Measurements from ENCODE around the gene SGPP2.

SGPP2 gene

DNA sequence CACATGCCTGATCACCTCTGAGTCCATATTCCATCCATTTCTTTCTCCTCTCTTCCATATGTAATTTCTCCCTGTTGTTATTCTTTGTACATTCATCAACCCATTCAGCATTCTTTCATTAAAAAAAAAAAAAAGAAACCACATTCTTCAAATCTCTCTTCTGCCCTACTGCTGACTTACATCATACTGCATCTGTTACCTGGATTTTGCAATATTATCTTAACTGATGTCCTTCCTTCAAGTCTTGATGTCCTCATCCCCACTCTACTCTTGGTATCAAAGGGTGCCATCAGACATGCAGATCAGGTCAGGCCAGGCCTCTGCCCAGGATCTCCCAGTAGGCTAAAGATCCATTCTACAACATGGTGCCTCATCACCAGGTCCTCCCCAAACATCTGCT, 90.6 kb downstream of the SGPP2 start:
- Mint-ChIP-seq H3K27ac (no peak overlapping the region), H3K4me3 (no peak overlapping the region), H3K9me3 (peaks cover 6% of the 10 kb centered on the region), H3K36me3 (ENCODE audit: low read depth) (no peaks in the 10 kb centered on the region), H3K27me3 (peaks cover 6% of the 10 kb centered on the region), H3K4me1 (ENCODE audit: low read depth) (no peaks in the 10 kb centered on the region)
- no peak for DNase-seq

DNA sequence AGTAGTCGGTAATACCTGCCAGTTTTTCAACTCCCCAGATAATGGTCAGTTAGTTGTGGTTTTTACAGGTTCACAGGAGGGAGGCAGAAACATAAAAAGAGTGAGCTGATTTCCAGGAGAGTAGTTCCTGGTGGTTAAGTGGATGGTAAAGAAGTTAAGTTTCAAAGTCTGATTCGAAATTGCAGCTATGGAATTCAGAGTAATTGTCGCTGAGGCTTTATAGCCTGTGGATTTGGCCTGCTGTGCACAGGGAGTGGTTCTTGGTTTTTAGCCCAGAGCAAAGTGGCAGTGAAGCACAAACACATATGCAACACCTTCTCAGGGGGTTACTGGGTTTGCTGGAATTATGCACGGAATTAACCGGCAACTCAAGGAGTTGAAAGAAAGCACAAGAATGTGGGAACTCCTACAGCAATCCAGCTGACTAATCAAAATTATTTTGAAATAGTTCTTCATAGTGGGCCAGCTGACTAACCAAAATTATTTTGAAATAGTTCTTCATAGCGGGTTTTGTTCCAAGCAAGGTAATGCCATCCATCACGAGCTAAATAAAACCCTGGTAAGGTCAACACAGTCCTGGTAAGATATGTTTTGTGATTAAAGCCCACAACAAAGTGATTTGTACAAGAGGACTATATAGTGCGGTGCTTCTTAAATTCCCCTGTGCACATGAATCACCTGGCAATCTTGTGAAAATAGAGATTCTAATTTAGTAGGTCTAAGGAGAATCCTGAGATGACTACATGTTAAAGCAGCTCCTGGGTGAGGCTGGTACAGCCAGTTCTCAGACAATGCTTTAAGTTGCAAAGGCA, 94.4 kb downstream of the SGPP2 start:
- Mint-ChIP-seq H3K4me1 (ENCODE audit: low read depth) (no peaks in the 10 kb centered on the region), H3K27me3 (peaks cover 6% of the 10 kb centered on the region), H3K27ac (no peak overlapping the region), H3K36me3 (ENCODE audit: low read depth) (no peaks in the 10 kb centered on the region), H3K4me3 (no peak overlapping the region), H3K9me3 (no peaks in the 10 kb centered on the region)
- DNase-seq, result no peak

GRCh38 chr2:222521099-222521498, 96.8 kb downstream of the SGPP2 start:
- no peak overlapping the region for H3K4me3 Mint-ChIP-seq
- peaks cover 9% of the 10 kb centered on the region for H3K36me3 Mint-ChIP-seq (ENCODE audit: low read depth)
- H3K27me3 Mint-ChIP-seq, result peaks cover 2% of the 10 kb centered on the region
- no peaks in the 10 kb centered on the region for H3K9me3 Mint-ChIP-seq
- no peaks in the 10 kb centered on the region for H3K4me1 Mint-ChIP-seq (ENCODE audit: low read depth)
- H3K27ac Mint-ChIP-seq, result no peak overlapping the region
- DNase-seq, result no peak

DNA sequence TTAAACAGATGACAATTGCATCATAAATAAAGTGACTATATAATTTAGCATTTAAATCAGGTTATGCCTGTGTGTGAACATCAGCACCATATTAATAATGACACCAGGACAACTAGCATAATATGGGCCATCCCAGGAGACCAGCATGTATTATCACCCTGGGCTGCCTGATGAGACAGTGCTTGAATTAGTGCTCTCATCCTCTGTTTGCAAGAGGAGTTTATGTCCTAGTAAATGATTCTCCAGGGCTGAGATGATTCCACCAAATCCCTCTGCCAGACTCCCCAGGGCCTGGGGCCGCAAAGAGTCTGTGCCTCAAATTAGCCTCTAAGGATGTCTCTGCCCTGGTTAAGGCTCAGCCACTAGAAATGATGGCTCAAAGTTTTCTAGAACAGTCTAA, 97.7 kb downstream of the SGPP2 start:
- DNase-seq, result no peak
- Mint-ChIP-seq H3K27ac (no peak overlapping the region), H3K9me3 (peaks cover 2% of the 10 kb centered on the region), H3K27me3 (no peaks in the 10 kb centered on the region), H3K4me3 (no peak overlapping the region), H3K4me1 (ENCODE audit: low read depth) (no peaks in the 10 kb centered on the region), H3K36me3 (ENCODE audit: low read depth) (peaks cover 13% of the 10 kb centered on the region)

GRCh38 chr2:222523783-222524544, 99.6 kb downstream of the SGPP2 start:
- DNase-seq, result no peak
- H3K27me3 Mint-ChIP-seq, result no peaks in the 10 kb centered on the region
- H3K9me3 Mint-ChIP-seq, result peaks cover 2% of the 10 kb centered on the region
- H3K4me1 Mint-ChIP-seq (ENCODE audit: low read depth), result no peaks in the 10 kb centered on the region
- H3K36me3 Mint-ChIP-seq (ENCODE audit: low read depth), result peaks cover 13% of the 10 kb centered on the region
- no peak overlapping the region for H3K4me3 Mint-ChIP-seq
- H3K27ac Mint-ChIP-seq, result no peak overlapping the region

GRCh38 chr2:222525811-222526210, 101.5 kb downstream of the SGPP2 start:
- H3K27ac Mint-ChIP-seq, result no peak overlapping the region
- H3K27me3 Mint-ChIP-seq, result no peaks in the 10 kb centered on the region
- H3K9me3 Mint-ChIP-seq, result peaks cover 2% of the 10 kb centered on the region
- H3K4me3 Mint-ChIP-seq, result no peak overlapping the region
- no peaks in the 10 kb centered on the region for H3K4me1 Mint-ChIP-seq (ENCODE audit: low read depth)
- DNase-seq, result no peak
- peaks cover 13% of the 10 kb centered on the region for H3K36me3 Mint-ChIP-seq (ENCODE audit: low read depth)

DNA sequence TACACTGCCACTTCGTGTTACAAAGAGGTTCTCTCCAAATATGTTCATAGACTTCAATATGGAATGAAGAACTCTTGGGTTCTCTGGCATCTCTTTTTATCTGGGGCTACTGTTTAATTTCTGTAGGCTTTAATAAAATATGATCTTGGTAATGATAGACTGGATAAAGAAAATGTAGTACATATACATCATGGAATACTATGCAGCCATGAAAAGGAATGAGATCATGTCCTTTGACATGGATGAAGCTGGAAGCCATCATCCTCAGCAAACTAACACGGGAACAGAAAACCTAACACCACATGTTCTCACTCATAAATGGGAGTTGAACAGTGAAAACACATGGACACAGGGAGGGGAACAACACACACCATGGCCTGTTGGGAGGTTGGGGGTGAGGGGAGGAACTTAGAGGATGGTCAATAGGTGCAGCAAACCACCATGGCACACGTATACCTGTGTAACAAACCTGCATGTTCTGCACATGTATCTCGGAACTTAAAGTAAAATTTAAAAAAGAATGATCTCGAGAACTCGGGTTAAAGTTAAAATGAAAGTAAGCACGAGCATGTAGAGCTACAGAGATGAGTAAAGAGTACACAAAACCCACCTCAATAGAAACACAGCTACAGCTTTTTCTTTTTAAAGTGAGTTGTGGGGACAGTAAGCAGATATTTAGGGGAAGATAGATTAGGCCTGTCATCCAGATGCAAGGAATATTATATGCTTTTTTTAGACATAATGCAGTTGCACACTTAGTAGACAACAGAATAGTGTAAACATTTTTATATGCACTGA, 102.3 kb downstream of the SGPP2 start:
- no peak overlapping the region for H3K27ac Mint-ChIP-seq
- no peak overlapping the region for H3K4me3 Mint-ChIP-seq
- H3K27me3 Mint-ChIP-seq, result no peaks in the 10 kb centered on the region
- no peaks in the 10 kb centered on the region for H3K4me1 Mint-ChIP-seq (ENCODE audit: low read depth)
- H3K36me3 Mint-ChIP-seq (ENCODE audit: low read depth), result peaks cover 13% of the 10 kb centered on the region
- no peak for DNase-seq
- H3K9me3 Mint-ChIP-seq, result peaks cover 2% of the 10 kb centered on the region

DNA sequence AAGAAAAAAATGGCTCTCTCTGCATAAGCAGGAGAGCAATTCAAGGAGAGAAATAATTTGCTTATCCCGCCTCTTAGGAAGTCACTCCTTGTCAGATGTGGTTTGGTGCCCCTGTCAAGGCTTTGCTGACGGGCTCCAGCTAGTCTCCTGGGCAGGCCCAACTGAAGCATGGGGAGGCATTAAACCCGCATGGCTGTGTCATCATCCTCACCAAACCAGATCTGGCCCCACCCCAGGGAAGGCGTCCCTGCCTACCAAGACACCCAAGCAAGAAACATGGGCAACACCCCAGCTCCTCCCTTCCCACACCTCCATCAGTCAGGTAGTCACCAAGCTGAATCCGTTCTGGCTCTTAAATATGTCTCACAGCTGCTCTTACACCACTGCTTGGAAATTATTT, 108.0 kb downstream of the SGPP2 start:
- Mint-ChIP-seq H3K4me3 (no peak overlapping the region), H3K9me3 (no peaks in the 10 kb centered on the region), H3K27ac (no peak overlapping the region), H3K4me1 (ENCODE audit: low read depth) (no peaks in the 10 kb centered on the region), H3K27me3 (peaks cover 4% of the 10 kb centered on the region), H3K36me3 (ENCODE audit: low read depth) (no peaks in the 10 kb centered on the region)
- no peak for DNase-seq

GRCh38 chr2:222535477-222535876, 111.1 kb downstream of the SGPP2 start:
- Mint-ChIP-seq H3K36me3 (ENCODE audit: low read depth) (no peaks in the 10 kb centered on the region), H3K4me1 (ENCODE audit: low read depth) (no peaks in the 10 kb centered on the region), H3K27ac (no peak overlapping the region), H3K27me3 (peaks cover 11% of the 10 kb centered on the region), H3K9me3 (no peaks in the 10 kb centered on the region), H3K4me3 (no peak overlapping the region)
- DNase-seq, result no peak

DNA sequence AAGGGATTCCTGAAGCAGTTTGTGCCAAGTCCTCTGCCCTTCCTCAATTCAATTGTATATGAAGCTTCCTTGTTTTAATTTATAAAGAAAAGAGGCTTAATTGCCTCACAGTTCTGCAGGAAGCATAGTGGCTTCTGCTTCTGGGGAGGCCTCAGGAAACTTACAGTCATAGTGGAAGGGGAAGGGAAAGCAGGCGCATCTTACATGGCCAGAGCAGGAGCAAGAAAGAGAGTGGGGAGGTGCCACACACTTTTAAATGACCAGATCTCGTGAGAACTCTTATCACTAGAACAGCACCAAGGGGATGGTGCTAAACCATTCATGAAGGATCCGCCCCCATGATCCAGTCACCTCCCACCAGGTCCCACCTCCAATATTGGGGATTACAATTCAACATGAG, 114.2 kb downstream of the SGPP2 start:
- Mint-ChIP-seq H3K27ac (no peak overlapping the region), H3K36me3 (ENCODE audit: low read depth) (no peaks in the 10 kb centered on the region), H3K4me3 (no peak overlapping the region), H3K4me1 (ENCODE audit: low read depth) (no peaks in the 10 kb centered on the region), H3K27me3 (peaks cover 13% of the 10 kb centered on the region), H3K9me3 (no peaks in the 10 kb centered on the region)
- DNase-seq, result no peak

GRCh38 chr2:222544661-222545060, 120.3 kb downstream of the SGPP2 start:
- no peak for DNase-seq
- peaks cover 12% of the 10 kb centered on the region for H3K27me3 Mint-ChIP-seq
- H3K36me3 Mint-ChIP-seq (ENCODE audit: low read depth), result no peaks in the 10 kb centered on the region
- H3K27ac Mint-ChIP-seq, result no peak overlapping the region
- no peaks in the 10 kb centered on the region for H3K9me3 Mint-ChIP-seq
- H3K4me3 Mint-ChIP-seq, result no peak overlapping the region
- no peaks in the 10 kb centered on the region for H3K4me1 Mint-ChIP-seq (ENCODE audit: low read depth)

GRCh38 chr2:222545823-222546795, 121.8 kb downstream of the SGPP2 start:
- no peak overlapping the region for H3K27ac Mint-ChIP-seq
- DNase-seq, result no peak
- no peaks in the 10 kb centered on the region for H3K9me3 Mint-ChIP-seq
- no peak overlapping the region for H3K4me3 Mint-ChIP-seq
- H3K27me3 Mint-ChIP-seq, result peaks cover 17% of the 10 kb centered on the region
- no peaks in the 10 kb centered on the region for H3K4me1 Mint-ChIP-seq (ENCODE audit: low read depth)
- no peaks in the 10 kb centered on the region for H3K36me3 Mint-ChIP-seq (ENCODE audit: low read depth)

DNA sequence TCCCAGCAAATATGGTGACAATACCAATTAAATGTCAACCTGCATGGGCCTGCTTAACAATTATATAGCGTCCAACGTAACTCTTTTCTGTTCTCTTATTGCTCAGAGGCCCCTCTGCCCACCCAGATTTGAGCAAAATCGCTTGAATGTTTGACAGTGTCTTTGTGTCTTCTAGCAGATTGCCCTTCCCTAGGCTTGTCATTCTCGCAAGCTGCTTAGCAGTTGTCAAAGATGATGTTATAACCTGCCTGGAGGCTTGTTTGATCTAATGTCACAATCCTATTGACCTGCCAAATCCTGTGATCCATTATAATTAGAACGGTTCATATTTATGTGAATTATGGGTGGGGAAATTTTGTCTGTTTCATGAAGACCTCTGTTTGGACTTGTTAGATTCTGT, 122.7 kb downstream of the SGPP2 start:
- DNase-seq, result no peak
- Mint-ChIP-seq H3K9me3 (no peaks in the 10 kb centered on the region), H3K4me3 (no peak overlapping the region), H3K4me1 (ENCODE audit: low read depth) (no peaks in the 10 kb centered on the region), H3K36me3 (ENCODE audit: low read depth) (no peaks in the 10 kb centered on the region), H3K27me3 (peaks cover 19% of the 10 kb centered on the region), H3K27ac (no peak overlapping the region)

DNA sequence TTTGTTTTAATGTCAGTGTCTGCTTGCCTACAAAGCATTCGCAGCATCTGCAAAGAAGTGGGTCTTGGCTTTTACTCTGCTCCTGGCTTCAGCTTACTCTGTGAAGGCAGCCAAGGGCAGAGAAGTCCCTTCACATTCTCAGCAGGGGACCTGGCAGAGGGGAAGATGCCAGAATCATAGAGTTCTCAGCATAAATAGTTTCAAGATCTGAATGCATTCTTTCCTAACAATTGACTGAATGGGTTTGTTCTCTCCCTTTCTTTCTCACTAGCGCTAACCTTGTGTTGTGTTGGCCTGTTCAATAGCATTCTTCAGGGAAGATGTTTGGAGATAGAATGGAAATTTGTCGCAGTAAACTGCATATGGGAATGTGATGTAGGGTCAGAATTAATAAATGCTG, 124.6 kb downstream of the SGPP2 start:
- H3K27me3 Mint-ChIP-seq, result peaks cover 31% of the 10 kb centered on the region
- no peaks in the 10 kb centered on the region for H3K9me3 Mint-ChIP-seq
- H3K36me3 Mint-ChIP-seq (ENCODE audit: low read depth), result no peaks in the 10 kb centered on the region
- DNase-seq, result no peak
- no peaks in the 10 kb centered on the region for H3K4me1 Mint-ChIP-seq (ENCODE audit: low read depth)
- H3K27ac Mint-ChIP-seq, result no peak overlapping the region
- H3K4me3 Mint-ChIP-seq, result no peak overlapping the region

Data from activated T-cell treated with anti-CD3 and anti-CD28 coated beads, Interleukin-2, amount 50 U/mL, for 24 hours (primary cell).